ENCODE measurements around the gene ZNF326.

- TF ChIP-seq, protein P1, sequence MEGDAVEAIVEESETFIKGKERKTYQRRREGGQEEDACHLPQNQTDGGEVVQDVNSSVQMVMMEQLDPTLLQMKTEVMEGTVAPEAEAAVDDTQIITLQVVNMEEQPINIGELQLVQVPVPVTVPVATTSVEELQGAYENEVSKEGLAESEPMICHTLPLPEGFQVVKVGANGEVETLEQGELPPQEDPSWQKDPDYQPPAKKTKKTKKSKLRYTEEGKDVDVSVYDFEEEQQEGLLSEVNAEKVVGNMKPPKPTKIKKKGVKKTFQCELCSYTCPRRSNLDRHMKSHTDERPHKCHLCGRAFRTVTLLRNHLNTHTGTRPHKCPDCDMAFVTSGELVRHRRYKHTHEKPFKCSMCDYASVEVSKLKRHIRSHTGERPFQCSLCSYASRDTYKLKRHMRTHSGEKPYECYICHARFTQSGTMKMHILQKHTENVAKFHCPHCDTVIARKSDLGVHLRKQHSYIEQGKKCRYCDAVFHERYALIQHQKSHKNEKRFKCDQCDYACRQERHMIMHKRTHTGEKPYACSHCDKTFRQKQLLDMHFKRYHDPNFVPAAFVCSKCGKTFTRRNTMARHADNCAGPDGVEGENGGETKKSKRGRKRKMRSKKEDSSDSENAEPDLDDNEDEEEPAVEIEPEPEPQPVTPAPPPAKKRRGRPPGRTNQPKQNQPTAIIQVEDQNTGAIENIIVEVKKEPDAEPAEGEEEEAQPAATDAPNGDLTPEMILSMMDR (IDR thresholded peaks at IDR 0.05 in 2 of 3, conservative IDR thresholded peaks at IDR 0.05 in 1 of 3; ENCODE audit: borderline replicate concordance in 1 of 3, insufficient read depth in 1 of 3, low read depth in 2 of 3, low read length in 2 of 3): no peak
- TF ChIP-seq POLR2AphosphoS5 (IDR thresholded peaks at IDR 0.05; ENCODE audit: low read depth, low read length) (no peak), ATF3 (IDR thresholded peaks at IDR 0.05) (no peak), YY1 (IDR thresholded peaks at IDR 0.05; ENCODE audit: extremely low read depth, insufficient replicate concordance, low read depth, low read length) (no peak), ZNF274 (IDR thresholded peaks at IDR 0.05; ENCODE audit: low read depth, low read length) (no peak), TCF7L2 (IDR thresholded peaks at IDR 0.05; ENCODE audit: borderline replicate concordance, extremely low read depth, insufficient read depth, insufficient read length) (no peak), POLR2A (IDR thresholded peaks at IDR 0.05; ENCODE audit: borderline replicate concordance, extremely low read depth, insufficient read depth, insufficient read length) (no peak), REST (IDR thresholded peaks at IDR 0.05; ENCODE audit: low read depth) (no peak), EZH2 (IDR thresholded peaks at IDR 0.05) (no peak), JUND (IDR thresholded peaks at IDR 0.05) (no peak), ZFX (IDR thresholded peaks at IDR 0.05) (no peak), SIN3A (IDR thresholded peaks at IDR 0.05; ENCODE audit: low read depth) (no peak), ELF1 (IDR thresholded peaks at IDR 0.05; ENCODE audit: borderline replicate concordance, low read depth) (no peak)
Measured at GRCh38 chr1:89990976-89991831, 3.7 kb upstream of the ZNF326 start.

Data from HCT116 (cell line).